NCI-H2029 treated with DMSO at 0.1 percent for 48 hours (cell line): ENCODE results near the gene BIRC3.
"Not testable (repeated sequence)": the region's sequence is repeated elsewhere in the genome, so short reads cannot be mapped to it uniquely, and the experiment has no call there.

Experiments
- DNase-seq: peaks from one replicate; lab custom pipeline; 2025; lab: John Stamatoyannopoulos, UW

The BIRC3 gene

GRCh38 chr11:102325088-102325487 lies 7.8 kb downstream of the BIRC3 start:
- DNase-seq: no peak

- DNase-seq: no peak
Measured at GRCh38 chr11:102328748-102329147, 11.5 kb downstream of the BIRC3 start.

- no peak for DNase-seq
Measured at GRCh38 chr11:102330231-102330630, 12.9 kb downstream of the BIRC3 start.

- DNase-seq: no peak
Measured at GRCh38 chr11:102331341-102331740, 14.1 kb downstream of the BIRC3 start.

- no peak for DNase-seq
Measured at GRCh38 chr11:102332611-102332994, 15.3 kb downstream of the BIRC3 start.

GRCh38 chr11:102338479-102339010 lies 21.3 kb downstream of the BIRC3 start:
- no peak for DNase-seq

- DNase-seq: not testable (repeated sequence)
Measured at GRCh38 chr11:102341311-102341710, 24.0 kb downstream of the BIRC3 start.

- peak; percentile 78 for DNase-seq
Measured at GRCh38 chr11:102341844-102342318, 24.6 kb downstream of the BIRC3 start.

GRCh38 chr11:102343809-102344208 lies 26.5 kb downstream of the BIRC3 start:
- no peak for DNase-seq

GRCh38 chr11:102345904-102346303 lies 28.6 kb downstream of the BIRC3 start:
- no peak for DNase-seq

GRCh38 chr11:102346456-102346747 lies 29.1 kb downstream of the BIRC3 start:
- DNase-seq: no peak

- peak; percentile 59 for DNase-seq
Measured at GRCh38 chr11:102346748-102347461, 29.6 kb downstream of the BIRC3 start, which contains the start of gene BIRC2. BIRC2 (plus strand) TSS chr11:102347214; CDS start chr11:102349855, 2,641 bp downstream.

GRCh38 chr11:102347462-102348370 lies 30.4 kb downstream of the BIRC3 start:
- DNase-seq: peak; percentile 25

- no peak for DNase-seq
Measured at GRCh38 chr11:102357116-102357515, 39.8 kb downstream of the BIRC3 start.

GRCh38 chr11:102359372-102359771 lies 42.1 kb downstream of the BIRC3 start:
- no peak for DNase-seq

GRCh38 chr11:102360681-102361080 lies 43.4 kb downstream of the BIRC3 start:
- DNase-seq: no peak

- no peak for DNase-seq
Measured at GRCh38 chr11:102361086-102362031, 44.1 kb downstream of the BIRC3 start.

- no peak for DNase-seq
Measured at GRCh38 chr11:102364991-102365390, 47.7 kb downstream of the BIRC3 start.

- no peak for DNase-seq
Measured at GRCh38 chr11:102367364-102367763, 50.1 kb downstream of the BIRC3 start.

GRCh38 chr11:102368472-102368871 lies 51.2 kb downstream of the BIRC3 start:
- DNase-seq: no peak

- not testable (repeated sequence) for DNase-seq
Measured at GRCh38 chr11:102374633-102375424, 57.5 kb downstream of the BIRC3 start.
